Measurements from ENCODE around the gene OR2A14. TPM values are rescaled to one million over a fixed set of nuclear protein-coding genes. Genes with fewer than 3 reads are reported as not detected.

Gene OR2A14
- total and polyA plus RNA-seq, 2 experiments from 2014 or later: not detected

DNA sequence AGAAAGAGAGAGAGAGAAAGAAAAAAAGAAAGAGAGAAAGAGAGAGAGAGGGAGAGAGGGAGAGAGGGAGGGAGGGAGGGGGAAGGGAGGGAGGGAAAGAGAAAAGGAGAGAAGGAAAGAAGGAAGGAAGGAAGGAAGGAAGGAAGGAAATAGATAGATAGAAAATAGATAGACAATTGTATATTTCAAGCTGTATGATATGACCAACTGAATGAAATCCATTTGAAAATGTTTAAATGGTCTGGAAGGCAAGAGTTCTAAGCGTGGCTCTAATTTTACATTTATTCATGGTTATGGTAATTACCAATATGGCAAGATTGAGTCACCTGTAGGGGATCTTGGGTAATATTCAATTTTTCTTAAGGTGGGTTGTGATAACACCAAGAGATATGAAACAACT is 35.9 kb downstream of the OR2A14 start:
- Mint-ChIP-seq H3K27ac (no peak overlapping the region), H3K36me3 (ENCODE audit: low read depth) (no peaks in the 10 kb centered on the region), H3K4me1 (no peaks in the 10 kb centered on the region)

More for the DNA sequence above, 35.9 kb downstream of the OR2A14 start:
- DNase-seq (ENCODE audit: low spot score) (no peak), ATAC-seq (no peak)
- Histone ChIP-seq H3F3A (replicated peaks; ENCODE audit: low read depth) (no peaks in the 10 kb centered on the region), H3K4me3 (no peak overlapping the region), H2AFZ (no peak overlapping the region), H3K27ac (ENCODE audit: low read depth) (no peak overlapping the region), H3K4me1 (ENCODE audit: insufficient read depth) (no peaks in the 10 kb centered on the region), H3K4me2 (no peak overlapping the region), H3K36me3 (ENCODE audit: insufficient read depth) (no peaks in the 10 kb centered on the region), H3K79me2 (replicated peaks; ENCODE audit: insufficient read depth) (no peaks in the 10 kb centered on the region), H3K27me3 (ENCODE audit: insufficient read depth) (no peaks in the 10 kb centered on the region), H4K20me1 (replicated peaks; ENCODE audit: insufficient read depth) (no peaks in the 10 kb centered on the region), H3K9me2 (ENCODE audit: insufficient read depth) (no peaks in the 10 kb centered on the region)
- H3K9me3 Mint-ChIP-seq: no peaks in the 10 kb centered on the region
- TF ChIP-seq EZH2 (IDR thresholded peaks at IDR 0.05; ENCODE audit: low read depth, unreplicated experiment): no peak
- TF ChIP-seq STAT1 (IDR thresholded peaks at IDR 0.05; ENCODE audit: unreplicated experiment): no peak
- TF ChIP-seq POLR2AphosphoS5 (IDR thresholded peaks at IDR 0.05; ENCODE audit: low read depth): no peak
- no peak for TF ChIP-seq ZNF331 (CRISPR knock-in tag; IDR thresholded peaks at IDR 0.05; ENCODE audit: low read depth)
- no peak for TF ChIP-seq NANOG (IDR thresholded peaks at IDR 0.05; ENCODE audit: borderline replicate concordance)
- TF ChIP-seq CREB1 (CRISPR knock-in tag; IDR thresholded peaks at IDR 0.05; ENCODE audit: low read depth): no peak
- TF ChIP-seq ZNF114 (CRISPR knock-in tag; IDR thresholded peaks at IDR 0.05): no peak
- TF ChIP-seq, protein P1, sequence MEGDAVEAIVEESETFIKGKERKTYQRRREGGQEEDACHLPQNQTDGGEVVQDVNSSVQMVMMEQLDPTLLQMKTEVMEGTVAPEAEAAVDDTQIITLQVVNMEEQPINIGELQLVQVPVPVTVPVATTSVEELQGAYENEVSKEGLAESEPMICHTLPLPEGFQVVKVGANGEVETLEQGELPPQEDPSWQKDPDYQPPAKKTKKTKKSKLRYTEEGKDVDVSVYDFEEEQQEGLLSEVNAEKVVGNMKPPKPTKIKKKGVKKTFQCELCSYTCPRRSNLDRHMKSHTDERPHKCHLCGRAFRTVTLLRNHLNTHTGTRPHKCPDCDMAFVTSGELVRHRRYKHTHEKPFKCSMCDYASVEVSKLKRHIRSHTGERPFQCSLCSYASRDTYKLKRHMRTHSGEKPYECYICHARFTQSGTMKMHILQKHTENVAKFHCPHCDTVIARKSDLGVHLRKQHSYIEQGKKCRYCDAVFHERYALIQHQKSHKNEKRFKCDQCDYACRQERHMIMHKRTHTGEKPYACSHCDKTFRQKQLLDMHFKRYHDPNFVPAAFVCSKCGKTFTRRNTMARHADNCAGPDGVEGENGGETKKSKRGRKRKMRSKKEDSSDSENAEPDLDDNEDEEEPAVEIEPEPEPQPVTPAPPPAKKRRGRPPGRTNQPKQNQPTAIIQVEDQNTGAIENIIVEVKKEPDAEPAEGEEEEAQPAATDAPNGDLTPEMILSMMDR (conservative IDR thresholded peaks at IDR 0.05; ENCODE audit: low read depth in 2 of 2): no peak
- TF ChIP-seq, protein P2, sequence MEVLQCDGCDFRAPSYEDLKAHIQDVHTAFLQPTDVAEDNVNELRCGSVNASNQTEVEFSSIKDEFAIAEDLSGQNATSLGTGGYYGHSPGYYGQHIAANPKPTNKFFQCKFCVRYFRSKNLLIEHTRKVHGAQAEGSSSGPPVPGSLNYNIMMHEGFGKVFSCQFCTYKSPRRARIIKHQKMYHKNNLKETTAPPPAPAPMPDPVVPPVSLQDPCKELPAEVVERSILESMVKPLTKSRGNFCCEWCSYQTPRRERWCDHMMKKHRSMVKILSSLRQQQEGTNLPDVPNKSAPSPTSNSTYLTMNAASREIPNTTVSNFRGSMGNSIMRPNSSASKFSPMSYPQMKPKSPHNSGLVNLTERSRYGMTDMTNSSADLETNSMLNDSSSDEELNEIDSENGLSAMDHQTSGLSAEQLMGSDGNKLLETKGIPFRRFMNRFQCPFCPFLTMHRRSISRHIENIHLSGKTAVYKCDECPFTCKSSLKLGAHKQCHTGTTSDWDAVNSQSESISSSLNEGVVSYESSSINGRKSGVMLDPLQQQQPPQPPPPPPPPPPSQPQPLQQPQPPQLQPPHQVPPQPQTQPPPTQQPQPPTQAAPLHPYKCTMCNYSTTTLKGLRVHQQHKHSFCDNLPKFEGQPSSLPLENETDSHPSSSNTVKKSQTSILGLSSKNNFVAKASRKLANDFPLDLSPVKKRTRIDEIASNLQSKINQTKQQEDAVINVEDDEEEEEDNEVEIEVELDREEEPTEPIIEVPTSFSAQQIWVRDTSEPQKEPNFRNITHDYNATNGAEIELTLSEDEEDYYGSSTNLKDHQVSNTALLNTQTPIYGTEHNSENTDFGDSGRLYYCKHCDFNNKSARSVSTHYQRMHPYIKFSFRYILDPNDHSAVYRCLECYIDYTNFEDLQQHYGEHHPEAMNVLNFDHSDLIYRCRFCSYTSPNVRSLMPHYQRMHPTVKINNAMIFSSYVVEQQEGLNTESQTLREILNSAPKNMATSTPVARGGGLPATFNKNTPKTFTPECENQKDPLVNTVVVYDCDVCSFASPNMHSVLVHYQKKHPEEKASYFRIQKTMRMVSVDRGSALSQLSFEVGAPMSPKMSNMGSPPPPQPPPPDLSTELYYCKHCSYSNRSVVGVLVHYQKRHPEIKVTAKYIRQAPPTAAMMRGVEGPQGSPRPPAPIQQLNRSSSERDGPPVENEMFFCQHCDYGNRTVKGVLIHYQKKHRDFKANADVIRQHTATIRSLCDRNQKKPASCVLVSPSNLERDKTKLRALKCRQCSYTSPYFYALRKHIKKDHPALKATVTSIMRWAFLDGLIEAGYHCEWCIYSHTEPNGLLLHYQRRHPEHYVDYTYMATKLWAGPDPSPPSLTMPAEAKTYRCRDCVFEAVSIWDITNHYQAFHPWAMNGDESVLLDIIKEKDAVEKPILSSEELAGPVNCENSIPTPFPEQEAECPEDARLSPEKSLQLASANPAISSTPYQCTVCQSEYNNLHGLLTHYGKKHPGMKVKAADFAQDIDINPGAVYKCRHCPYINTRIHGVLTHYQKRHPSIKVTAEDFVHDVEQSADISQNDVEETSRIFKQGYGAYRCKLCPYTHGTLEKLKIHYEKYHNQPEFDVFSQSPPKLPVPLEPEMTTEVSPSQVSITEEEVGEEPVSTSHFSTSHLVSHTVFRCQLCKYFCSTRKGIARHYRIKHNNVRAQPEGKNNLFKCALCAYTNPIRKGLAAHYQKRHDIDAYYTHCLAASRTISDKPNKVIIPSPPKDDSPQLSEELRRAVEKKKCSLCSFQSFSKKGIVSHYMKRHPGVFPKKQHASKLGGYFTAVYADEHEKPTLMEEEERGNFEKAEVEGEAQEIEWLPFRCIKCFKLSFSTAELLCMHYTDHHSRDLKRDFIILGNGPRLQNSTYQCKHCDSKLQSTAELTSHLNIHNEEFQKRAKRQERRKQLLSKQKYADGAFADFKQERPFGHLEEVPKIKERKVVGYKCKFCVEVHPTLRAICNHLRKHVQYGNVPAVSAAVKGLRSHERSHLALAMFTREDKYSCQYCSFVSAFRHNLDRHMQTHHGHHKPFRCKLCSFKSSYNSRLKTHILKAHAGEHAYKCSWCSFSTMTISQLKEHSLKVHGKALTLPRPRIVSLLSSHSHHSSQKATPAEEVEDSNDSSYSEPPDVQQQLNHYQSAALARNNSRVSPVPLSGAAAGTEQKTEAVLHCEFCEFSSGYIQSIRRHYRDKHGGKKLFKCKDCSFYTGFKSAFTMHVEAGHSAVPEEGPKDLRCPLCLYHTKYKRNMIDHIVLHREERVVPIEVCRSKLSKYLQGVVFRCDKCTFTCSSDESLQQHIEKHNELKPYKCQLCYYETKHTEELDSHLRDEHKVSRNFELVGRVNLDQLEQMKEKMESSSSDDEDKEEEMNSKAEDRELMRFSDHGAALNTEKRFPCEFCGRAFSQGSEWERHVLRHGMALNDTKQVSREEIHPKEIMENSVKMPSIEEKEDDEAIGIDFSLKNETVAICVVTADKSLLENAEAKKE (CRISPR knock-in tag; IDR thresholded peaks at IDR 0.05): no peak
- no peak for TF ChIP-seq EZH2phosphoT487 (IDR thresholded peaks at IDR 0.05; ENCODE audit: unreplicated experiment)
- no peak for TF ChIP-seq JUNB (IDR thresholded peaks at IDR 0.05; ENCODE audit: unreplicated experiment)
- TF ChIP-seq, protein P3, sequence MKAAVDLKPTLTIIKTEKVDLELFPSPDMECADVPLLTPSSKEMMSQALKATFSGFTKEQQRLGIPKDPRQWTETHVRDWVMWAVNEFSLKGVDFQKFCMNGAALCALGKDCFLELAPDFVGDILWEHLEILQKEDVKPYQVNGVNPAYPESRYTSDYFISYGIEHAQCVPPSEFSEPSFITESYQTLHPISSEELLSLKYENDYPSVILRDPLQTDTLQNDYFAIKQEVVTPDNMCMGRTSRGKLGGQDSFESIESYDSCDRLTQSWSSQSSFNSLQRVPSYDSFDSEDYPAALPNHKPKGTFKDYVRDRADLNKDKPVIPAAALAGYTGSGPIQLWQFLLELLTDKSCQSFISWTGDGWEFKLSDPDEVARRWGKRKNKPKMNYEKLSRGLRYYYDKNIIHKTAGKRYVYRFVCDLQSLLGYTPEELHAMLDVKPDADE (IDR thresholded peaks at IDR 0.05): no peak
- no peak overlapping the region for H3K4me3 Mint-ChIP-seq
- peaks cover 3% of the 10 kb centered on the region for H3K27me3 Mint-ChIP-seq (ENCODE audit: insufficient read depth, low read depth, poor library complexity)
